ENCODE results near the gene USP32. TPM values are rescaled to one million over a fixed set of nuclear protein-coding genes. Genes with fewer than 3 reads are reported as not detected.

Gene USP32
- total and polyA plus RNA-seq, 2 of the 8 experiments (the other 6 are each of a cell fraction or from before 2014, with no cell fraction given): 29.6 to 112 TPM

DNA sequence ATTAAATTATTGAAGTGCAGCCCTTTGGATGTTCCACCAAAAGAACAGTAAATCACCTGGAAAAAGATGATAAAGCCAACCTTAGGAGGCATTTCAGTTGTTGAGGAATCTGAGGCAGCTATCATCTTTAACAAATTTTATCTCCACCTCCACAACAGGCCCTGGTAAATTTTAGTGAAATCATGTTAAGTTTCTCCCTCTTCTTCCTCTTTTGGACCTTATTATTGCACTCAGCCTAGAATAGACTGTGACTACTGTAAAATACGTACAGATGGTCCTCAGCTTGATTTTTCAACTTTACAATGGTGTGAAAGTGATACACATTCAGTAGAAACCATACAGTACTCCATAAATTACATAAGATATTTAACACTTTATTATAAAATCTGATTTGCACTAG lies 90.3 kb downstream of the USP32 start (continued):
- no peak for TF ChIP-seq CHD7 (IDR thresholded peaks at IDR 0.05; ENCODE audit: insufficient replicate concordance, low read length)
- no peak for TF ChIP-seq CBX8 (IDR thresholded peaks at IDR 0.05; ENCODE audit: borderline replicate concordance, low read depth, low read length)
- no peak for TF ChIP-seq HDAC6 (IDR thresholded peaks at IDR 0.05; ENCODE audit: low read depth, low read length)
- no peak for TF ChIP-seq TBP (IDR thresholded peaks at IDR 0.05; ENCODE audit: low read depth, low read length)
- TF ChIP-seq BCL11A (IDR thresholded peaks at IDR 0.05; ENCODE audit: low read depth in 2 of 2, low read length in 2 of 2): no peak
- TF ChIP-seq CBX5 (IDR thresholded peaks at IDR 0.05; ENCODE audit: low read depth, low read length): no peak
- no peak for TF ChIP-seq EGR1 (IDR thresholded peaks at IDR 0.05; ENCODE audit: borderline replicate concordance, low read depth, low read length)
- TF ChIP-seq, protein P1, sequence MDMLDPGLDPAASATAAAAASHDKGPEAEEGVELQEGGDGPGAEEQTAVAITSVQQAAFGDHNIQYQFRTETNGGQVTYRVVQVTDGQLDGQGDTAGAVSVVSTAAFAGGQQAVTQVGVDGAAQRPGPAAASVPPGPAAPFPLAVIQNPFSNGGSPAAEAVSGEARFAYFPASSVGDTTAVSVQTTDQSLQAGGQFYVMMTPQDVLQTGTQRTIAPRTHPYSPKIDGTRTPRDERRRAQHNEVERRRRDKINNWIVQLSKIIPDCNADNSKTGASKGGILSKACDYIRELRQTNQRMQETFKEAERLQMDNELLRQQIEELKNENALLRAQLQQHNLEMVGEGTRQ (IDR thresholded peaks at IDR 0.05; ENCODE audit: low read length): no peak
- no peak for TF ChIP-seq POLR2A (IDR thresholded peaks at IDR 0.05; ENCODE audit: control extremely low read depth in 1 of 2, low read depth in 2 of 2, low read length in 2 of 2)
- TF ChIP-seq GTF2F1 (IDR thresholded peaks at IDR 0.05; ENCODE audit: borderline replicate concordance, low read depth, low read length): no peak
- no peak for TF ChIP-seq E2F6 (IDR thresholded peaks at IDR 0.05)
